CD4-positive, alpha-beta T cell treated with Interleukin-10 for 1 hour (primary cell): ENCODE data around the gene PTRH2.

Experiments used
- DNase-seq: peaks from one replicate; pipeline ENCODE4 v3.0.0-alpha.2; 2020

The PTRH2 gene

DNA sequence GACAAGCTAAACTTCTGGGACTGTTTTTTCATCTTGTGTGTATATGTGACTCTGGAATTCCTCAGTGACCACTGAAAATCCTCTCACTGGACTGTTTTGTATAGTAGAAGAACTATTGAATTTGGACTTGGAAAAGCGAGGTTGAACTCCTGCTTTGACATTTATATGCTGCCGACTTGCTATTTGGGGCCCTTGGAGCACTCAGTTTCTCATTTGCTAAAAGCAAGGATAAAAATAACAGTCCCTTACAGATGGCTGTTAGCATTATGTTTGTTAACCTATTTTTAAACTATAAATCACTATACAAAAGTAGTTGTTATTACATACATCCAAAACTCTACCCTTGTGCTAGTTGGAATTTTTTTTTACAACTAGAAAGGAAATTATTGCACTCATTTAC, 9.2 kb upstream of the PTRH2 start:
- DNase-seq: no peak

DNA sequence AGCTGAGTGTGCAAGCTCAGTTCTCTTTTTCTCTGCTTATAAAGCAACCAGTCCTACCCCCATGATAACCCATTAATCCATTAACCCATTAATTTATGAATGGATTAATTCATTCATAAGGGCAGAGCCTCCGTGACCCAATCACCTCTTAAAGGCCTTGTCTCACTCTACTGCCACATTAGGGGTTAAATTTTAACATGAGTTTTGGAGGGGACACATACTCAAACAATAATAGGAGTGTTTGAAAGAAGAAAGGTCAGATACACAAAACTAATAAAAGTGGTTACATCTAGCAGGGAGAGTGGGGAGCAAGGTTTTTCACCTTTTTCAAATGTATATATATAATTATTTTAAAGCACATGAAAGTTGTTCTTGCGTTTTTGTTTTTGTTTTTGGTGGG, 7.0 kb upstream of the PTRH2 start:
- DNase-seq: no peak

DNA sequence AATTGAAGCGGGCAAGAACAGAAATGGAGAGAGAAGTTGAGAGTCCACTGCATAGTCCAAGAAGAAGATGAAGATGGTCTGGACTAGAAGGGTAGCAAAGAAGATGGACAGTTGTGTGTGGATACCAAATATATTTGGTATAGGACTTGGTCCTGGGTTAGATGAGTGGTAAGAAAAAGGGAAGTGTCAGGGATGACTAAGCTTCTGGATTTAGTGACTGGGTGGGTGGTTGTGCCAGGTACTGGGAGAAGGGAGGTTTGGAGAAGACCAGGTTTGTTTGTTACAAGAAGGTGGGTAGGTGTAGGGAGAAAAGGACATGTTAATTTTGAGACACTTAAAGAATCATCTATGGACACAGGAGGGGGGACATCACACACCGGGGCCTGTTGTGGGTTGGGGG, 5.6 kb upstream of the PTRH2 start:
- no peak for DNase-seq

DNA sequence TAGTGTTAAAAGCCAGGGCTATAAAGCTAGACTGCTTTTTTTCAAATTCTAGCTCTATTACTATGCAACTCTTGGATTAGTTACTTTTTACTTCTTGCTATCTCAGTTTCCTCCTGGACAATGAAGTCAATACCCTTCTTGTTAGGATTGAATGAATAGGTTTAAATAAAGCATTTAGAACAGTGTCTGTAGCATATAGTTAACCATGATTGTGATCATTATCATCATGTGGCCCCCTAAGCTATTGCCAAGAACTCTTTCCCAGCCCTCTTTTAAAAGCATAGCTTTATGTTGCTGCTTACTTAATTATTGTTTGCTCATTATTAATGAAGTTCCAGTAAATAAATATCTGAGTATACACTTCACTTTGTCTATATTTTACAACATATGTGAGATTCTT, 4.7 kb upstream of the PTRH2 start:
- no peak for DNase-seq

DNA sequence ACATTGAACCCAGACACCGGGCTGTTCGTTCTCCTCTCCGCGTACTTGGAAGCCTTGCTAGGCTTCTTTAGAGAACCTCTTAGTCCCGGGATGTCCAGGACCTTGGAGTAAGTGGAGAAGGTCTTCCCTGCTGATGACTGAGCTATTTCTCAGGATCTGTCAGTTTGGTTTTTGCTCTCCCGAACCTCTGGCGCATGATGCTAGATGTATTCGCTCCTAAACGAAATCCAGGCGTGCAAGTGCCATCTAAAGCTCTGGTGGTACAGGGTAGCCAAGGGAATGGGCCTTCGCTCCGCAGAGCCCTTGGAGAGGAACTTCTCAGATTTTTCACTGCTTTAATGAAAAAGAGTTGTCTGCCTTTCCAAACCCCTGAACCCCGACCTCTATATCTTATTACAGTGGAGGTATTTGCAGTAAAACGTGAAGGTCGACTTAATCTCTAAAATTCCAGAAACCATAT, 771 bp upstream of the PTRH2 start:
- DNase-seq: peak; percentile 10

DNA sequence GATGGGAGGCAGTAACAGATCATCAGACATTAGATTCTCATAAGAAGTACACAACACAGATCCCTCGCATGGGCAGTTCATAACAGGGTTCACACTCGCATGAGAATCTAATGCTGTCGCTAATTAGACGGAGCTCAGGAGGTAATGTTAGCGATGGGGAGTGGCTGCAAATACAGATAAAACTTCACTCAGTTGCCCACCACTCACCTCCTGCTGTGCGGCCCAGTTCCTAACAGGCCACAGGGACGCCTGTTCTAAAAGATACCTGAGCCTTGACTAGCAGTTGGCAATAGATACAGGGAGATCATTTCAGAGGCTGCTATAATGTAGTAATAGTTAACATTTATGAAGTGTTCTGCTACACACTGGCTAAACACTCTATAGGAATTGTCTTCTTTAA, 4.9 kb downstream of the PTRH2 start:
- DNase-seq: no peak

DNA sequence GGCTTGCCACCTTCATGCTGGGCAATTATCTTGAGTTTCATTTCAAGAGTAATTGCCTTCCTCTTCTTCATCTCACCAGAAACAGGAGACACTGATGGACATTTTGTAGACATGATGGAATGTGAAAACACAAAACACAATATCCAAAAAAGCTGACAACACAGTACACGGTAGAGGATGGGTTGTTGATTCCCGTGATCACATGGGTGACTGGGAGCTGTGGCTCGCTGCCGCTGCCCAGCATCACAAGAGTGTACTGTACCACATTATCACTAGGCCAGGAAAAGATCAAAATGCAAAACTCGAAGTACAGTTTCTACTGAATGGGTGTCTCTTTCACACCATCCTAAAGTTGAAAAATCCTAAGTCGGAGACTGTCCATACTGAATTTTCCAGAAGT, 7.4 kb downstream of the PTRH2 start:
- DNase-seq: no peak

DNA sequence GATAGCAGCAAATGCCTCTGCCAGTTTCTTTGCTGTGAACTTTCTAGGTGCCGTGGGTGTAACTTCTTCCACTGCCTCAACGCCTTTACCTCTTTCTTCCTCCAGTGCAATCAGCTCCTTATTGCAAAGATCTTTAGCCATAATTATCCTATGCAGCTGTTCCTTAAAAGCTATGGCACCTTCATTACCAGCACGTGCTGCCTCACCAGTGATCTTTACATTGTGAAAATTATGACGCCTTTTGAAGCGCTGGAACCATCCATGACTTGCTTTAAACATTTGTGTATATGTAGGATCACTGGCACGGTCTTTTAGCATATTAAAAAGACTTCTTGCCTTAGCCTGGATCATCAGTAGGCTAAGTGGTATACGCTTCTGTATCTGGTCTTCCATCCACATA, 8.0 kb downstream of the PTRH2 start:
- no peak for DNase-seq

DNA sequence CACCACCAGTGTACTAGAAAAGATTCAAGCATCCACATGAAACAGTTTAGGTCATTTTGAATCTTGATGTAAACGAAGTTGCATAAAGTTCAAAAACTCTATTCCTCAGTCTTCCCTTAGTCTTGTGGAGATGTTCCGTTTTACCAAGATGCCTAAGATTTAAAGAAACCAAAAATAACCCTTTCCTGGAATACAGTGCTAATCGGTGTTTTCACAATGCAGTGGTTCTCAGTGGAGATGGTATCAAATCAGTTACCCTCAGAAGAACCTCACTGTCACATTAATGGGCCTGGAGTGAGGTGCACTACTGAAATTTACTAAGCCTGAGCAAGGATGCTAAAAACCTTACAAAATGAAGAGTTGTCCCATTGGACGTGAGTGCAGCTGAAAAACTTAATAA, 9.1 kb downstream of the PTRH2 start:
- no peak for DNase-seq

DNA sequence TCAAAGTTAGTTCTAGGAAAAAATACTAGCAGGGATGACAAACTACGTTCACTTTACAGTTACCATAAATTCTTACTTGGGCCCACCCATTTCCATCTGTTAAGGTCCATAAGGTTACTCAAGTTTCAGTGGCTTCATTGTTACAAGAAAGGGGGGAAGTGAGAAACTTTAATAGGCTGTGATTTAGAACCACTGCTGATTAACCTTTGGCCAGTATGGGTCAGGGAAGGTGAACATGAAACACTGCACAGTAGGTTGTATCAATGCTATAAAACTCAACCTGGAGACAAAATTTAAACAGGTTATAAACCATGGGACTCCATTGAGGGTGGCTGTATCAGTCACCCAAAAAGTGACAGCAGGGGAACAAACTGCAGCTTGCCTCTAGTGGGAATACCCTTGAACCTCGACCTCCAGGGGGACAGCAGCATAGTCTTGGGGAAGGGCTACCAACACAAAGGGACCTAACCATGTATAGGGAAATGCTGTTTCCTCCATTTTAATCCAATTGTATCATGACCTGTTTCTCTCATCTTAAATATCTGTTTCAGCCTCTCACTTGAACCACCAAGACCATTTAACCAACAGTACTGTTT, 10.4 kb downstream of the PTRH2 start:
- DNase-seq: no peak

DNA sequence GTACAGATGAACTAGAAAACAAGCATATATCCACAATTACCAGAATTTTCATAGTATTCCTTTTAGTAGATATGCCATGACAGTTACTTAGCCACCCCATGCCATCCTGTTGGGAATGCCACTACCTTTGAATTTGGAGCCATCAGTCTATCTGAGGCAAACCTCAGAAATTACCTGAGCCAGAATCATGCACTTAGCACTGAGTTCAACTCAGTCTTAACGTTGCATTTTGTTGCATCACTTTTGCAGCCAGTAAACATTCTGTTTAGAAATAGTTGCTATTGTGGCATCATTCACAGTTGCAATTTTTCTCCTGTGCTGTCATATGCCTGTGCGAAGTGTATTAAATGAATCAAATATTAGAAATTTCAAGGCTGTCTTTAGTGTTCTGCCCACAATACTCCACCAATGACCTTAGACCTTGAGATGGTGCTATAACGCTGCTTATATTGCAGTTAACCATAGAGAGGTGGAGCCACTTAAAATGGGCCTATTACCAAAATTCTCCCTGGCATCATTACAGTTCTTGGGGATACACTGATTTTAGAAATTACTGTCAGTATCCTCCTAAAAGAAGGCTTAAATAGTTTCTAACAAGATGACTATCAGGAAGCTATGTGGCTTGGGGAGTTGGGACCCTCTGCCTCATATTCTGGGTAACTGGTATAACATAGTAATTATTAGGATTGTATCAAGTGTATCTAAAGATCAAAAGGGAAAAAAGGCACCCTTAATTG, 11.1 kb downstream of the PTRH2 start:
- no peak for DNase-seq

DNA sequence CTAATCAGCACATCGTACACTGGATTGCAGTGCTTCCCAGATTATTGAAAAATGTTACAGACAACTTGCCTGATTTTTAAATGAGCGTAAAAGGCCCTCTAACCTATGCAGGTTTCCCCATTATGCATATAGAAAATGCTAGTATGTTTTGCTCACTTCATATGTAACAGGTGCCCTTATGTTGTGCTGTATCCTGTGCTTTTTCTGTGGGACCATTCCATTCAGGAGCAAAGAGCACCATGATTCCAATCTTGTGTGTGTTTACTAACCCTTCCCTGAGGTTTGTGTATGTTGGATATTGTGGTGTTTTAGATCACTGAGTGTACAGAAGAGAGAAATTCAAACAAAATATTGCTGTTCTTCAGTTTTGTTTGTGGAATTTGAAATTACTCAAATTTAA, 12.9 kb downstream of the PTRH2 start:
- no peak for DNase-seq

DNA sequence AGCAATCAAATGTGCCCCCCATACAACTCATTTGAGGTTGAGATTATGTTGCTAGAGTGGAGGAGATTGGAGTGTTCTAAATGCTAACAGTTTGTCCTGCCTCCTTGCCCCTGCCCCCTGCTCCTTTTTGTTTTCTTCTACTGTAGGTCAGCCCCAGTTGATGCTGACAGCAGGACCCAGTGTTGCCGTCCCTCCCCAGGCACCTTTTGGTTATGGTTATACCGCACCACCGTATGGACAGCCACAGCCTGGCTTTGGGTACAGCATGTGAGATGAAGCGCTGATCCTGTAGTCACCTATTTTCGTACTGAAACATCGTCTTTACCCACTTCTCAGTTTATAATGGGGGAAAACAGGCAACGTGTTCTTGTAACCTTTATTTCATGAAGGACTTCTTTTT, 13.6 kb downstream of the PTRH2 start:
- DNase-seq: no peak

DNA sequence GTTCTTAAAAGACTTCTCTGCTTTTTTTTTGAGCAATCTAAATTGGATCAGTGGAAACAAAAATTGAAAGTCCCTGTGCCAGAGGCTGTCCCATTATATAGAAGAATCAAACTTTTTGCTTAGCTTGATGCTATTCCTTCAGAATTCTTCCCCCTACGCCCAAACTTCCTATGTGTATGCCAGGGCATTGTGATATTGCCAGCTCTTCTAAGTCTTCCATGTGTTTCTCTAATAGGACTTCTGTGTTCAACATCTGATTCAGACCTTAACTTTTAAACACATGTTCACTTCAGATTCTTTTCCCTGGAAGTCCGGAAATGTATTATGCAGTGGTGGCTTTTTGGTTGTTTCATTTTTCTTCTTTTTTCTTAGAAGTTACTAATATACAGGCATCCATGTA, 18.7 kb downstream of the PTRH2 start:
- DNase-seq: no peak

DNA sequence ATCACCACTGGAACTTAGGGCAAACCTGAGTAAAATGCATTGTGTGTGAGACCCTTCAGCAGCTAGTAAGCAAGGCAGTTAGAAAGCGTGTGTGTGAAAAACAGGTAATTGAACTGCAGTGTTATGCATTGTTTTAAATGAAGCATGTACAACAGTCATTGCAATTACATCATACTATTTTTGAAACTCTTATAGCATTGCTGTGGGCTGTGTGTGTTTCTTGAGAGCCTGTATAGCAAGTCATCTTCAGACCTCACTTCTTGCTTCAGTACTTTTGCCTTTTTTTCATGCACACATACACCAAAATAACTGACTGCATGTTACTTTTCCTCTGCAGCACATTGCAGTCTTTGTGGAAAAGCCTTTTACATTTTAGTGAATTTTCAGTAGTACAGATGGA, 19.2 kb downstream of the PTRH2 start:
- no peak for DNase-seq

DNA sequence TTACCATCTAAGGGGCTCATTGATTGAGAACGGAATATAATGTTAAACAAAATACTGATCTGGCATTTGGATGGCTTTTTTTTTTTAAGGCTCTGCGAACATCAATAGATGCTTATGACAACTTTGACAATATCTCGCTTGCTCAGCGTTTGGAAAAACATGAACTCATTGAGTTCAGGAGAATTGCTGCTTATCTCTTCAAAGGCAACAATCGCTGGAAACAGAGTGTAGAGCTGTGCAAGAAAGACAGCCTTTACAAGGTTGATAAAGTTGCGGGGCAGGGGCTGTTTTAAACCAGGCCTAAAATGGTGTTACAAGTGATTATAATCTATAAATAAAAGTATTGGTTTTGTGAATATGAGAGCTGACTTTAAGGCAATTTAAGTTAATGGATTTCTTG, 22.3 kb downstream of the PTRH2 start:
- no peak for DNase-seq

DNA sequence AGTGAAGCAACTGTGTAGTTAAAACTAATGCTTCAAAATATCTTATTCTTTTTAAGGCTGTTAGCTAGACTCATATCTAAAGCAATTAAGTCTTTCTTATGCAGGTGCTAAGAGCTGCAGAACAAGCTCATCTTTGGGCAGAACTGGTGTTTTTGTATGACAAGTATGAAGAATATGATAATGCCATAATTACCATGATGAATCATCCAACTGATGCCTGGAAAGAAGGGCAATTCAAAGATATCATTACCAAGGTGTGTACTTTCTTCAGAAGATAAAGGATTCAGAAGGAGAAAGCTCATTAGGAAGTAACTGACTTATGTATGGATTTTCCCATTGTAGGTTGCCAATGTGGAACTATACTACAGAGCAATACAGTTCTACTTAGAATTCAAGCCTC, 23.9 kb downstream of the PTRH2 start:
- no peak for DNase-seq

DNA sequence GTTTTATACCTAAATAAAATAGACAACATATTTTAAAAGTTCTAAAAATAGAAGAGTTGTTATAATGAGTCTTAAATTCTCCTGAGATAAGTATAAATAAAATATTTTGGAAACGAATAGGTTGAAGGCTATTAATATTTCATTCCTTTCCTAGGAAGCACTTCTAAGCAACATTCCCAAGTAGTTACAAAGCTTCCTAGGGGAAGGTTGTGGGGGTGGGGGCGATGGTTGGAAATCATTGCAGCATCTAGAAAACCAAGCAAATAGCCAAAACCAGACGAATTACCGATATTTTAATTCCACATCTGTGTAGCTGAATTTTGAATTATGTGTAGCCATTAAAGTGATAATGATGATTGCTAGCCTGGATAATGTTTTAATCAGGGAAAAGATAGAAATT, 26.9 kb downstream of the PTRH2 start:
- no peak for DNase-seq

DNA sequence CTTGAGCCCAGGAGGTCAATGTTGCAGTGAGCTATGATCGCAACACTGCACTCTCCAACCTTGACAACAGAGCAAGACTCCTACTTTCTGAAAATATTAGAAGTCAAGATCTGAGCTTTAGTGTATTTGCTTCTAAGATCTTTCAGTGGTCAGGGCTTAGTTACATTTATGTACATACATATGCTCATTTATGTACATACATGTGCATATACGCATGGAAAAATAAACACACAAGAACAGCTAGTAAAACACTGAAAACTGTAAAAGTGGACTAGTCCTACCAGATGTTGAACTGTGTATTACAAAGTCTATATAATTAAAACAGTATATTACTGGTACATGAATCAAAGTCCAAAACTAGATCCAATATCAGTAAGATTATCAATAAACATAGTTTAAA, 28.3 kb downstream of the PTRH2 start:
- no peak for DNase-seq

DNA sequence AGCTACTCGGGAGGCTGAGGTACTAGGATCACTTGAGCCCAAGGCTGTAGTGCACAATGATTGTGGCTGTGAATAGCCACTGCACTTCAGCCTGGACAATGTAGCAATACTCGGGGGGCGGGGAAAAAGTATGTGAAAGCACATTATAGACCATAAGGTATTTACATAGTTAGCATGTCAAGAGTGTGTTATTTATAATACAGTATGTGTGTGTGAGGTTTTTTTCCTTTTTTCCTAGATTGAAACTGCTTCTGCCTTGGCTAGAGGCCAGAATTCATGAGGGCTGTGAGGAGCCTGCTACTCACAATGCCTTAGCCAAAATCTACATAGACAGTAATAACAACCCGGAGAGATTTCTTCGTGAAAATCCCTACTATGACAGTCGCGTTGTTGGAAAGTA, 30.5 kb downstream of the PTRH2 start:
- DNase-seq: no peak

DNA sequence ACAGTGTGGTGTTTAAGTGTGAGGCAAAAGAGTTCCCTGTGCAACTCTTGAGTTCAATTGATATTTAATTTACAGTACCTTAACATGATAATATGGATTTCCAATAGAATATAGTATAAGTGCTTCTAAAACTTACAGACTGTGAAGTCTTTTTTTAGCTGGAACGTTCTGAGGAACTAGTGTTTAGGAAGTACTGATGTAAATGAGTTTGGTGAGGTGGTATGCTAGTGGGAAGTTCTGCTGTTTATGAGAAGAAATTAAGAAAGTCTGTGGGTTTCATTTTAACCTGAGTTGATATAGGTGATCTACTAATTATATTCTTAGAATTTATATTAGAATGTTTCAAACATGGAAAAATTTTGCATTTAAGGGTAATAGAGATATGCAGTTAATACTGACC, 32.0 kb downstream of the PTRH2 start:
- no peak for DNase-seq

DNA sequence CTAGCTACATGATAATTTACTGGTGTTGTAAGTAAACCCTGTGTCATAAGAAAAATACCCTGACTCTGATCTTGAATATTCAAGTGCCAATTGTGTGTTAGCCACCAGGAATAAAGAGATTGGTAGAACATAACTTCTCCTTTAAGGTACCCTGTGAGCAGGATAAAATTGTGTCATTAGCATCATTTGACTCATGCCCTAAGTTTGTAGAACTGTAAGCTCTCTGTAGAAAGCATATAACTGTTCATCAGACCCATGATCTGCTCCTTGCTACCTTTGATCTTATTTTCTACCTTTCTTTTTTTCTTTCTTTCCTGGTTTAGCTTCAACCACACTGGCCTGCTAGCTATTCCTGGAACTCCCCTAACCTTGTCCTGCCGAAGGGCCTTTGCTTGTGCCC, 35.8 kb downstream of the PTRH2 start:
- no peak for DNase-seq

DNA sequence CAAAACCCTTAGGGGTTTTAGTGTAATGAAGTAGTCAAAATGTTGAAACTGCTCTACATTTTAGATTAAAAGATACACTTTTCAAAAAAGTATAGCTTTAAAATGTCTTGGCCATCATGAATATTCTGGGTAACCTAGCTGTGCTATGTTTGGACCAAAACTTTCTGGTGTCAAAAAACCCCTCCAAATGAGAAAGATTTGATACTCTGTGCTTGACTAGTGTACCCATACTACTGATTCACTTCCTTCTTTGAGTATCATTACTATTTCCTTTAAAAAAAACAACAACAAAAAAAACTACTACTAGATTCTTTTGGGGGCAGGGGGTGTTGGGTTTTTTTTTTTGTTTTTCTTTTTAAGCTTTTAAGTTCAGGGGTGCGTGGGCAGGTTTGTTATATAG, 37.3 kb downstream of the PTRH2 start:
- DNase-seq: no peak

DNA sequence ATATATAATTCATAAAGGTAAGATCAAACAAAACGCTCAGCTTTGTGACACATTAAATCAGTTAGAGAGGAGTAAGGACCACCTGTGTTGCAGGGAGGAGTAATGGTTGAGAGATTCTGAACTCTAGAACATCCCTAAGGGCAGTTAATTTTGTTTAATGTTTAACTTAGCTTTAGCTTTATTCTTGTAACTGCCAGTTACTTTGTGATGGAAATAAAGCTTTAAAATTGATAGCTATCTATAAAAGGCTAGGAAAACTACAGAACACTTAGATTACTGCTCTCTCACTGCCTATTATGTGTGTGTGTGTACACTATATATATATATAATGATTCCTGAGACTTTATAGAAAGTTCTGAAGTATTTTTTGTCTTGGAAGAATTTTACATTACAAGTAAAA, 37.8 kb downstream of the PTRH2 start:
- no peak for DNase-seq

DNA sequence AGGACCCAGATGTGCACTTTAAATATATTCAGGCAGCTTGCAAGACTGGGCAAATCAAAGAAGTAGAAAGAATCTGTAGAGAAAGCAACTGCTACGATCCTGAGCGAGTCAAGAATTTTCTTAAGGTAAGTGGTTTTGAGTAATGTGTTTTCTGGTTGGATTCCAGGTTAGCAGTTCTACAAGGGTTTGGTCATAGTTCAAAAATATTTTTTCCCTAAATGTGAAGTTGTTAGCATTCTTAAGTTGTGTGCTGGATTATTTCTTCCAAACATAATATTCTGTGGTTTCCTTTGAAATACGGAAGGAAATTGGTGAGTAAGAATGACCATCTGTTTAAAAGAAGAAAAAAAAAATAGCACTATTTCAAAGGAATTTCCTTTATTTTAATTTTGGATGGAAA, 38.4 kb downstream of the PTRH2 start:
- DNase-seq: no peak
